Neutrophil (primary cell): ENCODE data around the gene SPTBN2.

Experiments
- H3K27ac ChIP-seq: fragments of 200-600 bp; sonication (generic); 2 replicates; pipeline ENCODE4 v1.5.1; 2016; ENCODE audit warnings: mild to moderate bottlenecking, moderate library complexity
- H3K27me3 ChIP-seq: fragments of 200-600 bp; sonication (generic); 2 replicates; pipeline ENCODE4 v1.6.0; 2016; ENCODE audit warnings: mild to moderate bottlenecking
- H3K36me3 ChIP-seq: fragments of 200-600 bp; sonication (generic); 2 replicates; pipeline ENCODE4 v1.5.1; 2017
- H3K4me1 ChIP-seq, 2 experiments: fragments of 200-600 bp in 1 of 2; sonication (generic) in 1 of 2; 1 replicate in 1 of 2; 2 replicates in 1 of 2; pipeline versions ENCODE4 v1.5.1 to v1.6.1; 2013 to 2016; ENCODE audit warnings: low read depth in 1 of 2, low read length in 1 of 2, mild to moderate bottlenecking in 1 of 2, moderate library complexity in 1 of 2; ENCODE audit not compliant: control insufficient read depth in 1 of 2, insufficient read depth in 1 of 2
- H3K4me3 ChIP-seq, 2 experiments: fragments of 200-600 bp in 1 of 2; sonication (generic) in 1 of 2; 1 replicate in 1 of 2; 2 replicates in 1 of 2; pipeline ENCODE4 v1.5.1; 2013 to 2016; ENCODE audit warnings: low read depth in 1 of 2, low read length in 1 of 2, mild to moderate bottlenecking in 1 of 2, moderate library complexity in 1 of 2
- H3K9me3 ChIP-seq: fragments of 200-600 bp; sonication (generic); 2 replicates; pipeline ENCODE4 v1.5.1; 2016
- TF ChIP-seq, protein P1 (sequence below): fragments of 200-600 bp; sonication (generic); IDR thresholded peaks from 2 replicates; pipeline ENCODE4 v1.5.1; 2016; ENCODE audit warnings: antibody characterized with exemption

The SPTBN2 gene

DNA sequence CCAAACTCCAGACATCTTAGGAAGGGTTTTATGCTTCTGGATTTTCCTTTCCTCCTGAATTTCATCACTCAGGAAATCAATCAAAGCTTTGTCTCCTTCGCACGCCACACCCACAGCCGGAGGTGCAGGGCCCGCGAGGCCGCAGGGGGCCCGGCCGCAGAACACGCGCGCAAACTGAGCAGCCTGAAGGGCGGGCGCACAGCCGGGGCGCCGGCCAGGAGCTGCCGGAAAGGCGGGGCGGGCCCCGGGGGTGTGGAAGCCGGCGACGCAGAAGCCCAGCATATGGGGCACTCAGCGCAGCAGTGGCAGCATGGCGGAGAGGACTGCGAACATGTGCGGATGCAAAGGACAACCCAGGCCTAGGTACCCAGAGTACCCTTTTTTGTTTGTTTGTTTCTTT, 33.1 kb upstream of the SPTBN2 start:
- Histone ChIP-seq H3K36me3 (no peaks in the 10 kb centered on the region), H3K4me1 (no peaks in the 10 kb centered on the region), H3K9me3 (no peaks in the 10 kb centered on the region), H3K27ac (no peak overlapping the region), H3K4me3 (no peak overlapping the region), H3K27me3 (no peaks in the 10 kb centered on the region)
- TF ChIP-seq, protein P1, sequence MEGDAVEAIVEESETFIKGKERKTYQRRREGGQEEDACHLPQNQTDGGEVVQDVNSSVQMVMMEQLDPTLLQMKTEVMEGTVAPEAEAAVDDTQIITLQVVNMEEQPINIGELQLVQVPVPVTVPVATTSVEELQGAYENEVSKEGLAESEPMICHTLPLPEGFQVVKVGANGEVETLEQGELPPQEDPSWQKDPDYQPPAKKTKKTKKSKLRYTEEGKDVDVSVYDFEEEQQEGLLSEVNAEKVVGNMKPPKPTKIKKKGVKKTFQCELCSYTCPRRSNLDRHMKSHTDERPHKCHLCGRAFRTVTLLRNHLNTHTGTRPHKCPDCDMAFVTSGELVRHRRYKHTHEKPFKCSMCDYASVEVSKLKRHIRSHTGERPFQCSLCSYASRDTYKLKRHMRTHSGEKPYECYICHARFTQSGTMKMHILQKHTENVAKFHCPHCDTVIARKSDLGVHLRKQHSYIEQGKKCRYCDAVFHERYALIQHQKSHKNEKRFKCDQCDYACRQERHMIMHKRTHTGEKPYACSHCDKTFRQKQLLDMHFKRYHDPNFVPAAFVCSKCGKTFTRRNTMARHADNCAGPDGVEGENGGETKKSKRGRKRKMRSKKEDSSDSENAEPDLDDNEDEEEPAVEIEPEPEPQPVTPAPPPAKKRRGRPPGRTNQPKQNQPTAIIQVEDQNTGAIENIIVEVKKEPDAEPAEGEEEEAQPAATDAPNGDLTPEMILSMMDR = no peak

DNA sequence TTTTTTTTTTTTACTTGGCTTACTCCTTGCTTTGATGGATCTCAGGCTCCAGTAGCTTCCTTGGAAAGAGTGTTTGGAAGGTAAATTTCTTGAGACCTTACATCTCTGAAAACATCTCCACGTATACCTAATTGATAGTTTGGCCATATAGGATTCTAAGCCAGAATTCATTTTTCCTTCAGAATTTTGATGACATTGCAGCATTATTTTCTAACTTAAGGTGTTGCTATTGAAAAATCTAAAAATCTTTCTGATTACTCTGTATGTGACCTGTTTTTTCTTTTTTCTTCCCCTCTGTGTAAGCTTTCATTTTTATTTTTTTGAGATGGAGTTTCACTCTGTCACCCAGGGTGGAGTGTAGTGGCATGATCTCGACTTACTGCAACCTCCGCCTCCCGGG, 23.1 kb upstream of the SPTBN2 start:
- peaks cover 29% of the 10 kb centered on the region for H3K27me3 ChIP-seq
- H3K9me3 ChIP-seq = no peaks in the 10 kb centered on the region
- H3K36me3 ChIP-seq = no peaks in the 10 kb centered on the region
- TF ChIP-seq, protein P1 = no peak
- no peak overlapping the region for H3K27ac ChIP-seq
- H3K4me3 ChIP-seq = no peak overlapping the region
- no peaks in the 10 kb centered on the region for H3K4me1 ChIP-seq

- Histone ChIP-seq H3K4me1 (peaks cover 7 to 11% of the 10 kb centered on the region in 2 experiments), H3K4me3 (no peak overlapping the region)
Observed at GRCh38 chr11:66749091-66749490, 20.1 kb upstream of the SPTBN2 start.

DNA sequence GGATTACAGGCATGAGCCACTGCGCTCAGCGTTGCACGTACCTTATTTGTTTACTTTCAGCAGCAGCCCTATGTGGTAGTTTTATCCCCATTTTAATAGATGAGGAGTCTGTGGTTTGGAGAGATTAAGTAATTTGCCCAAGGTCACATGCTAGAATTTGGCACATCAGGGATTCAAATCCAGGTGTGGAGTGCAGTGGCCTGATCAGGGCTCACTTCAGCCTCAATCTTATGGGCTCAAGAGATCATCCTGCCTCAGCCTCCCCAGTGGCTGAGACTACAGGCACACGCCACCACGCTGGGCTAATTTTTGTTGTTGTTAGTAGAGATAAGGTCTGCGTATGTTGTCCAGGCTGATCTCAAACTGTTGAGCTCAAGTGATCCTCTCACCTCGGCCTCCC, 18.5 kb upstream of the SPTBN2 start:
- TF ChIP-seq, protein P1 = no peak
- no peaks in the 10 kb centered on the region for H3K36me3 ChIP-seq
- H3K4me1 ChIP-seq = peaks cover 7 to 13% of the 10 kb centered on the region in 2 experiments
- no peak overlapping the region for H3K27ac ChIP-seq
- H3K4me3 ChIP-seq = no peak overlapping the region
- H3K27me3 ChIP-seq = peaks cover 48% of the 10 kb centered on the region
- H3K9me3 ChIP-seq = no peaks in the 10 kb centered on the region

More at GRCh38 chr11:66749091-66749490, 20.1 kb upstream of the SPTBN2 start:
- peaks cover 51% of the 10 kb centered on the region for H3K27me3 ChIP-seq
- H3K9me3 ChIP-seq = no peaks in the 10 kb centered on the region
- no peak overlapping the region for H3K27ac ChIP-seq
- H3K36me3 ChIP-seq = no peaks in the 10 kb centered on the region
- TF ChIP-seq, protein P1 = no peak

GRCh38 chr11:66745356-66746235, 16.6 kb upstream of the SPTBN2 start:
- Histone ChIP-seq H3K9me3 (no peaks in the 10 kb centered on the region), H3K27me3 (peaks cover 48% of the 10 kb centered on the region)
- TF ChIP-seq, protein P1 = no peak

More at GRCh38 chr11:66745356-66746235, 16.6 kb upstream of the SPTBN2 start:
- Histone ChIP-seq H3K4me3 (peak overlapping the region; percentile 83 to 90), H3K27ac (no peak overlapping the region), H3K4me1 (peaks cover 7 to 13% of the 10 kb centered on the region in 2 experiments), H3K36me3 (no peaks in the 10 kb centered on the region)
